ENCODE measurements around the gene DDHD1. TPM values are rescaled to one million over a fixed set of nuclear protein-coding genes. Genes with fewer than 3 reads are reported as not detected.

The DDHD1 gene
- total RNA-seq, 1 experiment from 2014 or later, result 14.0 TPM

DNA sequence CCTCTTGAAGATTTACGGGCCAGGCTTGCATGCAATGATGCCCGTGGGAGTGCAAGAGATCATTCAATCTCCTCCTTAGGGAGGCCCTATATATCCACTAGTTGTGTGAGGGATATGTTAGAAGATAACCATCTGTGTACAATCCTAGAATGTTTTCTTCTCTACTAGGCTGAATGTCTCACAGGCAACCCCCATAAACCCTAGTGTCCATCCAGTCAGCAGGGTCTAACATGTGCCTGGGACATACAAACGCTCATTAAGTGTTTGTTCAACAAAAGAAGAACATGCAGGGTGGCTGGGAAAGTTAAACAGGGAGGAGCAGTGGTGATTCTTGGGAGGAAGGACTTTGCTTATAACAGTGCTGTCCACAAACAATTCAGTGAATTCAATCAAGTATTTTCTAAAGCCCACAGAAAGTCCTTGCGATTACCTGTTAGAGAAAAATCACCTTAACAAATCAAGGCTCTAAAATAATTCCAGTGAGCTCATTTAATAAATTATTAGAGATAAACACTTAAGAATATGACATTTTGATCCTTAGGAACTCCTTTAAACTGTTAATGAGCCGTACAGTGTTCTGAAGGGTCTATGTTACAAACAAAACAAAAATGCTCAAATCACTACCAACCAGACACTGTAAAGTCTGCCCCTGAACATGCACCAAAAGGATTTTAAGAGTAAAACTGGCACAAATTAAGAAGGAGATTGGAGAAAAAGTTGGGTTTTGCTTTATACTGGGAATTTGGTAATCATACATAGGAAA is 105.6 kb downstream of the DDHD1 start:
- H3K4me1 Mint-ChIP-seq (ENCODE audit: low read depth, unreplicated experiment), result no peaks in the 10 kb centered on the region
- no peaks in the 10 kb centered on the region for H3K9me3 Mint-ChIP-seq (ENCODE audit: low read depth, unreplicated experiment)
- TF ChIP-seq, protein P1, sequence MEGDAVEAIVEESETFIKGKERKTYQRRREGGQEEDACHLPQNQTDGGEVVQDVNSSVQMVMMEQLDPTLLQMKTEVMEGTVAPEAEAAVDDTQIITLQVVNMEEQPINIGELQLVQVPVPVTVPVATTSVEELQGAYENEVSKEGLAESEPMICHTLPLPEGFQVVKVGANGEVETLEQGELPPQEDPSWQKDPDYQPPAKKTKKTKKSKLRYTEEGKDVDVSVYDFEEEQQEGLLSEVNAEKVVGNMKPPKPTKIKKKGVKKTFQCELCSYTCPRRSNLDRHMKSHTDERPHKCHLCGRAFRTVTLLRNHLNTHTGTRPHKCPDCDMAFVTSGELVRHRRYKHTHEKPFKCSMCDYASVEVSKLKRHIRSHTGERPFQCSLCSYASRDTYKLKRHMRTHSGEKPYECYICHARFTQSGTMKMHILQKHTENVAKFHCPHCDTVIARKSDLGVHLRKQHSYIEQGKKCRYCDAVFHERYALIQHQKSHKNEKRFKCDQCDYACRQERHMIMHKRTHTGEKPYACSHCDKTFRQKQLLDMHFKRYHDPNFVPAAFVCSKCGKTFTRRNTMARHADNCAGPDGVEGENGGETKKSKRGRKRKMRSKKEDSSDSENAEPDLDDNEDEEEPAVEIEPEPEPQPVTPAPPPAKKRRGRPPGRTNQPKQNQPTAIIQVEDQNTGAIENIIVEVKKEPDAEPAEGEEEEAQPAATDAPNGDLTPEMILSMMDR (IDR thresholded peaks at IDR 0.05; ENCODE audit: unreplicated experiment), result no peak
- DNase-seq, result no peak
- H3K27me3 Mint-ChIP-seq (ENCODE audit: unreplicated experiment), result no peaks in the 10 kb centered on the region
- intact Hi-C loops (cut with micrococcal nuclease; ENCODE audit: unreplicated experiment), result no loop called here
- BruUV-seq (replicated peaks), result no TSS peak
- no peak overlapping the region for H3K27ac Mint-ChIP-seq (ENCODE audit: unreplicated experiment)
- no peak overlapping the region for H3K4me3 Mint-ChIP-seq (ENCODE audit: low read depth, unreplicated experiment)
- H3K36me3 Mint-ChIP-seq (ENCODE audit: insufficient read depth, unreplicated experiment), result no peaks in the 10 kb centered on the region
- CTCF ChIA-PET, result interaction anchor here (0.7 kb wide), 1 partner anchor 25 kb away, joined by 3 read pairs; no protein-coding TSS in a partner anchor

DNA sequence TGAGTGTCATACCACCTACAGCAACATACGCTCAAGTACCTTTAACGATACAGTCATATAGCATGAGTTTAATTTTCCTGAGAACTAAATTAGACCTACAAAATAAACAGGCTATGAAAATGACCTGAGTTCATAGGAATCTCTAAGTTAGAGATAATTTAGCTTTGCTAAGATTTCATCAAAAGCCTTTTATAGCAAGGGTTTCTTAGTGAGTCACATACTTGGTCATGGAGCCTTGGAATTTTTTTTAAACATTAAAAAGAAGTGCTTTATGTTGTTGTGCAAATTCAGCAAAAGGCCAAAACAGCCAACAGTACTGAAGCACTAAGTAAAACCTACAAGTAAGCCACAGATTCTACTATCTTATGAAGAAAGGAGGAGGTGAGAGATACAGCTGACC is 108.6 kb downstream of the DDHD1 start:
- CTCF ChIA-PET, result no interaction called here
- H3K27me3 Mint-ChIP-seq (ENCODE audit: unreplicated experiment), result no peaks in the 10 kb centered on the region
- BruUV-seq (replicated peaks), result no TSS peak
- no peak overlapping the region for H3K27ac Mint-ChIP-seq (ENCODE audit: unreplicated experiment)
- TF ChIP-seq, protein P1 (IDR thresholded peaks at IDR 0.05; ENCODE audit: unreplicated experiment), result no peak
- H3K9me3 Mint-ChIP-seq (ENCODE audit: low read depth, unreplicated experiment), result no peaks in the 10 kb centered on the region
- no peak for DNase-seq
- peaks cover 3% of the 10 kb centered on the region for H3K36me3 Mint-ChIP-seq (ENCODE audit: insufficient read depth, unreplicated experiment)
- intact Hi-C loops (cut with micrococcal nuclease; ENCODE audit: unreplicated experiment), result no loop called here
- H3K4me1 Mint-ChIP-seq (ENCODE audit: low read depth, unreplicated experiment), result no peaks in the 10 kb centered on the region
- no peak overlapping the region for H3K4me3 Mint-ChIP-seq (ENCODE audit: low read depth, unreplicated experiment)

DNA sequence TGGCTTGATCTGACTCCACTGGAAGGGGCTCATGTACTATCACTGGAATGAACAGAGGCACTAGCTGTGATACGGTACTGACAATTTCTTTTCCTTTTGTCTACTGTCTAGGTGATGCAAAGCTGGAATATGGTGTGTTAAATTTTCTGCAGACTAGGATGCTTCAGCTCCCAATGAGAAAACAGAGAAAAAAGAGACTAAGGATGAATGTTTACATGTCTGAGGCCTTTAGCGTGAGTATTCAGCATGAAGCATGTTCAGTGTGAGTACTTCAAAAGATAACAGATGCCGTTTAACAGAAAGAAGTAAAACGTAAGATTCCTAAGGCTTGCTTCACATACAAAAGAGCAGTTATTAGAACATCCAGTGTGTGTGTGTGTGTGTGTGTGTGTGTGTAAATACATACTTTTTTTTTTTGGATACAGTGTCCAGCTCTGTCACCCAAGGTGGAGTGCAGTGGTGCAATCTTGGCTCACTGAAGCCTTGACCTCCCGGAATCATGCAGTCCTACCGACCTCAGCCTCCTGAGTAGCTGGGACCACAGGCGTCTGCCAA is 110.0 kb downstream of the DDHD1 start:
- intact Hi-C loops (cut with micrococcal nuclease; ENCODE audit: unreplicated experiment), result no loop called here
- no peaks in the 10 kb centered on the region for H3K9me3 Mint-ChIP-seq (ENCODE audit: low read depth, unreplicated experiment)
- H3K36me3 Mint-ChIP-seq (ENCODE audit: insufficient read depth, unreplicated experiment), result peaks cover 3% of the 10 kb centered on the region
- H3K27me3 Mint-ChIP-seq (ENCODE audit: unreplicated experiment), result no peaks in the 10 kb centered on the region
- TF ChIP-seq, protein P1 (IDR thresholded peaks at IDR 0.05; ENCODE audit: unreplicated experiment), result no peak
- no peak overlapping the region for H3K4me3 Mint-ChIP-seq (ENCODE audit: low read depth, unreplicated experiment)
- BruUV-seq (replicated peaks), result no TSS peak
- CTCF ChIA-PET, result no interaction called here
- no peaks in the 10 kb centered on the region for H3K4me1 Mint-ChIP-seq (ENCODE audit: low read depth, unreplicated experiment)
- DNase-seq, result no peak
- H3K27ac Mint-ChIP-seq (ENCODE audit: unreplicated experiment), result no peak overlapping the region

DNA sequence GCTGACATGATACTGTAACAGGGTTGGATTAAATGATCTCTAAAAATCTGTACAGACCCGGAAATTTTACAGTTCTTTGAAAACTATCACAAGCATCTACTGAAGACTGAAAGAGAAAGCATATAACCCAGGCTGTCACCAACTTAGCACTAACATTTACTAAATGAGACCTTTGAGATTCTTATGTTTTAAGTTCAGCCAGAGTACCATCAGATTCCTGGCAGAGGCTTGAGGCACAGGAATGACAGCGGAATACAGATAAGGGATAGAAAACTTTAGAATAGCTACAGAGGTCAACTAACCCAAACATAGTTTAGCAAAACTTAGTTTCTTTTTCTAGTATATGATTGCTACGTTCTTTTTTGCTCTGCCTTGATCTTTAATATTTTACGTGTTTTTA is 110.6 kb downstream of the DDHD1 start:
- no peaks in the 10 kb centered on the region for H3K9me3 Mint-ChIP-seq (ENCODE audit: low read depth, unreplicated experiment)
- H3K36me3 Mint-ChIP-seq (ENCODE audit: insufficient read depth, unreplicated experiment), result peaks cover 3% of the 10 kb centered on the region
- intact Hi-C loops (cut with micrococcal nuclease; ENCODE audit: unreplicated experiment), result no loop called here
- no peaks in the 10 kb centered on the region for H3K4me1 Mint-ChIP-seq (ENCODE audit: low read depth, unreplicated experiment)
- TF ChIP-seq, protein P1 (IDR thresholded peaks at IDR 0.05; ENCODE audit: unreplicated experiment), result no peak
- H3K27ac Mint-ChIP-seq (ENCODE audit: unreplicated experiment), result no peak overlapping the region
- H3K27me3 Mint-ChIP-seq (ENCODE audit: unreplicated experiment), result no peaks in the 10 kb centered on the region
- no peak overlapping the region for H3K4me3 Mint-ChIP-seq (ENCODE audit: low read depth, unreplicated experiment)
- no peak for DNase-seq
- CTCF ChIA-PET, result no interaction called here
- no TSS peak for BruUV-seq (replicated peaks)
